Uterus (tissue), 2 donors: ENCODE results near the gene OLFML2A.

Experiments
- CTCF ChIP-seq, 4 experiments: fragments of 200-600 bp in 2 of 4; fragments of 450-650 bp in 2 of 4; sonication (generic) in 2 of 4; IDR thresholded peaks; one replicate each; pipeline ENCODE4 v1.5.1; 2016 to 2019; ENCODE audit warnings: antibody characterized with exemption in 4 of 4, mild to moderate bottlenecking in 2 of 4, moderate library complexity in 1 of 4
- POLR2A ChIP-seq, 2 donors: fragments of 450-650 bp; IDR thresholded peaks; one replicate each; pipeline ENCODE4 v1.6.1; 2016; ENCODE audit warnings: antibody characterized with exemption in 2 of 2, mild to moderate bottlenecking in 1 of 2, moderate library complexity in 1 of 2

GRCh38 chr9:124780757-124781151 is 3.8 kb downstream of the OLFML2A start:
- TF ChIP-seq CTCF (IDR thresholded peaks at IDR 0.05) (no peak), POLR2A (IDR thresholded peaks at IDR 0.05) (no peak)
